SK-N-SH (cell line): ENCODE results near the gene ZBED1. TPM values are rescaled to one million over a fixed set of nuclear protein-coding genes. Genes with fewer than 3 reads are reported as not detected.

Experiments
- CTCF ChIA-PET: fragments of 300-600, 350-600 bp; formaldehyde crosslinking; extraction: SDS; loops from one replicate; lab custom pipeline; 2021; lab: Yijun Ruan, JAX
- POLR2A ChIA-PET: fragments of 350-600 bp; sonication (Branson Sonifier 250); formaldehyde crosslinking; extraction: SDS; loops from one replicate; lab custom pipeline; 2020; ENCODE audit warnings: antibody characterized with exemption, inconsistent platforms; lab: Yijun Ruan, JAX
- DNase-seq: peaks from one replicate; pipeline ENCODE4 v3.0.0; 2012
- H2AFZ ChIP-seq: fragments of 200-600 bp; sonication (generic); 2 replicates; pipeline ENCODE4 v1.8.1; 2016; ENCODE audit warnings: antibody characterized with exemption, mild to moderate bottlenecking, low read depth
- H3F3A ChIP-seq: fragments of 200-600 bp; sonication (generic); replicated peaks from 2 replicates; pipeline ENCODE3; 2016; ENCODE audit warnings: antibody characterized with exemption, mild to moderate bottlenecking; ENCODE audit not compliant: insufficient read depth
- H3K27ac ChIP-seq, 2 experiments: fragments of 200-500 bp in 1 of 2; fragments of 200-600 bp in 1 of 2; sonication (Bioruptor generic) in 1 of 2; sonication (generic), shearing (Covaris generic) in 1 of 2; 2 replicates each; pipeline versions ENCODE4 v1.5.1 to v1.6.1; 2014 to 2016; ENCODE audit warnings: low read depth in 2 of 2, inconsistent platforms in 1 of 2, low read length in 1 of 2, mild to moderate bottlenecking in 1 of 2, mixed read lengths in 1 of 2
- H3K27me3 ChIP-seq: fragments of 200-600 bp; sonication (generic), shearing (Covaris generic); 2 replicates; pipeline ENCODE4 v1.6.1; 2016; ENCODE audit warnings: mixed run types; ENCODE audit not compliant: insufficient read depth
- H3K36me3 ChIP-seq, 2 experiments: fragments of 200-500 bp in 1 of 2; fragments of 200-600 bp in 1 of 2; sonication (Bioruptor generic) in 1 of 2; sonication (generic) in 1 of 2; replicated peaks in 1 of 2; 2 replicates each; pipeline versions ENCODE3 to v1.5.1; 2014 to 2016; ENCODE audit warnings: low read length in 1 of 2, mild to moderate bottlenecking in 1 of 2; ENCODE audit not compliant: insufficient read depth in 2 of 2, control insufficient read depth in 1 of 2
- H3K4me1 ChIP-seq, 2 experiments: fragments of 200-500 bp in 1 of 2; fragments of 200-600 bp in 1 of 2; sonication (Bioruptor generic) in 1 of 2; sonication (generic), shearing (Covaris generic) in 1 of 2; 2 replicates each; pipeline versions ENCODE4 v1.5.1 to v1.6.1; 2014 to 2016; ENCODE audit warnings: low read depth in 1 of 2, low read length in 1 of 2, mixed run types in 1 of 2; ENCODE audit not compliant: insufficient read depth in 2 of 2, control insufficient read depth in 1 of 2
- H3K4me2 ChIP-seq: fragments of 200-600 bp; sonication (generic), shearing (Covaris generic); 2 replicates; pipeline ENCODE4 v1.6.1; 2017; ENCODE audit warnings: mixed run types
- H3K4me3 ChIP-seq, 2 experiments: fragments of 200-500 bp in 1 of 2; fragments of 200-600 bp in 1 of 2; sonication (Bioruptor generic) in 1 of 2; sonication (generic), shearing (Covaris generic) in 1 of 2; 2 replicates each; pipeline versions ENCODE4 v1.5.1 to v1.8.1; 2014 to 2016; ENCODE audit warnings: low read depth in 2 of 2, inconsistent platforms in 1 of 2, low read length in 1 of 2, mild to moderate bottlenecking in 1 of 2, mixed read lengths in 1 of 2, moderate library complexity in 1 of 2
- H3K79me2 ChIP-seq: fragments of 200-600 bp; sonication (generic); 2 replicates; pipeline ENCODE4 v1.8.1; 2017; ENCODE audit warnings: mild to moderate bottlenecking; ENCODE audit not compliant: insufficient read depth
- H3K9ac ChIP-seq: fragments of 200-600 bp; sonication (generic); 2 replicates; pipeline ENCODE4 v1.6.1; 2017; ENCODE audit warnings: mixed run types
- H3K9me2 ChIP-seq: fragments of 200-600 bp; sonication (generic); 2 replicates; pipeline ENCODE4 v1.6.1; 2017; ENCODE audit warnings: mixed run types
- H3K9me3 ChIP-seq: fragments of 200-600 bp; sonication (generic); 2 replicates; pipeline ENCODE4 v1.6.1; 2017; ENCODE audit warnings: mixed run types, mild to moderate bottlenecking, moderate library complexity
- H4K20me1 ChIP-seq: fragments of 200-600 bp; sonication (generic); 2 replicates; pipeline ENCODE4 v1.6.1; 2017; ENCODE audit warnings: mild to moderate bottlenecking, mixed run types; ENCODE audit not compliant: insufficient read depth
- CHD2 ChIP-seq: fragments of 150-350 bp; IDR thresholded peaks from 2 replicates; pipeline ENCODE4 v1.6.1; 2018; ENCODE audit warnings: low read length; ENCODE audit not compliant: partially characterized antibody
- EP300 ChIP-seq, 2 experiments: IDR thresholded peaks; 2 replicates each; pipeline versions ENCODE4 v1.4.0 to v1.6.1; 2012; ENCODE audit warnings: borderline replicate concordance in 1 of 2, low read depth in 1 of 2, low read length in 1 of 2
- FOXM1 ChIP-seq: IDR thresholded peaks from 2 replicates; pipeline ENCODE4 v1.4.0; 2012; ENCODE audit warnings: low read depth, mild to moderate bottlenecking
- IRF3 ChIP-seq: fragments of 150-350 bp; IDR thresholded peaks from 2 replicates; pipeline ENCODE4 v1.6.1; 2016; ENCODE audit warnings: mild to moderate bottlenecking, low read depth, low read length
- MXI1 ChIP-seq: IDR thresholded peaks from 2 replicates; pipeline ENCODE4 v1.6.1; 2012; ENCODE audit warnings: mild to moderate bottlenecking, low read depth, low read length, improper control_type of control experiment
- POLR2AphosphoS5 ChIP-seq: IDR thresholded peaks from 2 replicates; pipeline ENCODE4 v1.6.1; 2012; ENCODE audit warnings: low read depth, low read length
- RAD21 ChIP-seq: IDR thresholded peaks from 2 replicates; pipeline ENCODE4 v1.6.1; 2012; ENCODE audit warnings: mild to moderate bottlenecking, low read length
- RCOR1 ChIP-seq: fragments of 150-350 bp; IDR thresholded peaks from 2 replicates; pipeline ENCODE4 v1.6.1; 2017; ENCODE audit warnings: antibody characterized with exemption, low read length
- REST ChIP-seq: IDR thresholded peaks from 2 replicates; pipeline ENCODE4 v1.6.1; 2012; ENCODE audit warnings: mild to moderate bottlenecking, low read depth, low read length, moderate library complexity
- RFX5 ChIP-seq: IDR thresholded peaks from 2 replicates; pipeline ENCODE4 v1.6.1; 2012; ENCODE audit warnings: mild to moderate bottlenecking, improper control_type of control experiment, low read length
- SIN3A ChIP-seq: IDR thresholded peaks from 2 replicates; pipeline ENCODE4 v1.6.1; 2012; ENCODE audit warnings: low read depth, mild to moderate bottlenecking, low read length, moderate library complexity, borderline replicate concordance
- SMC3 ChIP-seq: IDR thresholded peaks from 2 replicates; pipeline ENCODE4 v1.6.1; 2012; ENCODE audit warnings: low read depth, low read length, improper control_type of control experiment
- whole genome bisulfite sequencing: methylation state at CpG from one replicate; pipeline ENCODE4 v1.1.6; 2017; ENCODE audit warnings: low lambda C conversion rate; 5-methylcytosine and 5-hydroxymethylcytosine counted together
- polyA plus RNA-seq, 3 experiments: library from polyadenylated mRNA; depleted of rRNA; stranded (reverse); fragments of >200 nt; gene quantifications; 2 replicates each; pipeline ENCODE4 v1.2.3, GENCODE V29; 2012
- TF ChIP-seq, protein P1 (sequence below): IDR thresholded peaks from 2 replicates; pipeline ENCODE4 v1.4.0; 2012; ENCODE audit warnings: low read depth, borderline replicate concordance
- TF ChIP-seq, protein P2 (sequence below): IDR thresholded peaks from 2 replicates; pipeline ENCODE4 v1.4.0; 2012; ENCODE audit warnings: low read depth, borderline replicate concordance

Gene ZBED1
- polyA plus RNA-seq, 1 of the 3 experiments (the other 2 are of a cell fraction): 16.7 TPM

- no peaks in the 10 kb centered on the region for H3F3A ChIP-seq
- 94% methylated on average over 4 of the region's 4 CpGs for WGBS
Measured at GRCh38 chrX:2452799-2453198, 48.0 kb downstream of the ZBED1 start.

DNA sequence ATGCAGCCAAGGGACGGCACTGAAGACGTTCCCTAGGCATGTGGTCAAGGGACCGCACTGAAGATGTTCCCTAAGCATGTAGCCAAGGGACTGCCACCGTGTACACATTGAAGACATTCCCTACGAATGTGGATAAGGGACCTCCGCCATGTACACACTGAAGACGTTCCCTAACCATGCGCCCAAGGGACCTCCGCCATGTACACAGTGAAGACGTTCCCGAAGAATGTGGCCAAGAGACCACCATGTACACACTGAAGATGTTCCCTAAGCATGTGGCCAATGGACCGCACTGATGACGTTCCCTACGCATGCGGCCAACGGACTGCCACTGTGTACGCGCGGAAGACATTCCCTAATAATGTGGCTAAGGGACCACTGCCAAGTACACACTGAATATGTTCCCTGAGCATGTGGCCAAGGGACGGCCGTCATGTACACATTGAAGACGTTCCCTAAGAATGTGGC, 48.4 kb downstream of the ZBED1 start:
- no peak overlapping the region for H2AFZ ChIP-seq
- no peak overlapping the region for H3K4me2 ChIP-seq
- CTCF ChIA-PET: no interaction called here
- H3F3A ChIP-seq: no peaks in the 10 kb centered on the region
- no peaks in the 10 kb centered on the region for H3K9me3 ChIP-seq
- no peak overlapping the region for H3K27ac ChIP-seq
- H3K4me3 ChIP-seq: no peak overlapping the region
- POLR2A ChIA-PET: no interaction called here
- no peak overlapping the region for H3K9ac ChIP-seq
- 84% methylated on average over 8 of the region's 22 CpGs for WGBS
- no peak for DNase-seq
- H3K79me2 ChIP-seq: peaks cover 7% of the 10 kb centered on the region; the same call in 1 of the 2 replicates
- H3K9me2 ChIP-seq: no peaks in the 10 kb centered on the region
- H3K4me1 ChIP-seq: no peaks in the 10 kb centered on the region
- no peaks in the 10 kb centered on the region for H3K36me3 ChIP-seq
- no peaks in the 10 kb centered on the region; the same call in 1 of the 2 replicates for H4K20me1 ChIP-seq
- no peaks in the 10 kb centered on the region for H3K27me3 ChIP-seq
- TF ChIP-seq, protein P1, sequence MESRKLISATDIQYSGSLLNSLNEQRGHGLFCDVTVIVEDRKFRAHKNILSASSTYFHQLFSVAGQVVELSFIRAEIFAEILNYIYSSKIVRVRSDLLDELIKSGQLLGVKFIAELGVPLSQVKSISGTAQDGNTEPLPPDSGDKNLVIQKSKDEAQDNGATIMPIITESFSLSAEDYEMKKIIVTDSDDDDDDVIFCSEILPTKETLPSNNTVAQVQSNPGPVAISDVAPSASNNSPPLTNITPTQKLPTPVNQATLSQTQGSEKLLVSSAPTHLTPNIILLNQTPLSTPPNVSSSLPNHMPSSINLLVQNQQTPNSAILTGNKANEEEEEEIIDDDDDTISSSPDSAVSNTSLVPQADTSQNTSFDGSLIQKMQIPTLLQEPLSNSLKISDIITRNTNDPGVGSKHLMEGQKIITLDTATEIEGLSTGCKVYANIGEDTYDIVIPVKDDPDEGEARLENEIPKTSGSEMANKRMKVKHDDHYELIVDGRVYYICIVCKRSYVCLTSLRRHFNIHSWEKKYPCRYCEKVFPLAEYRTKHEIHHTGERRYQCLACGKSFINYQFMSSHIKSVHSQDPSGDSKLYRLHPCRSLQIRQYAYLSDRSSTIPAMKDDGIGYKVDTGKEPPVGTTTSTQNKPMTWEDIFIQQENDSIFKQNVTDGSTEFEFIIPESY: no peak
- TF ChIP-seq SMC3 (no peak), SIN3A (no peak), POLR2AphosphoS5 (no peak)
- TF ChIP-seq, protein P2, sequence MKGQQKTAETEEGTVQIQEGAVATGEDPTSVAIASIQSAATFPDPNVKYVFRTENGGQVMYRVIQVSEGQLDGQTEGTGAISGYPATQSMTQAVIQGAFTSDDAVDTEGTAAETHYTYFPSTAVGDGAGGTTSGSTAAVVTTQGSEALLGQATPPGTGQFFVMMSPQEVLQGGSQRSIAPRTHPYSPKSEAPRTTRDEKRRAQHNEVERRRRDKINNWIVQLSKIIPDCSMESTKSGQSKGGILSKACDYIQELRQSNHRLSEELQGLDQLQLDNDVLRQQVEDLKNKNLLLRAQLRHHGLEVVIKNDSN: no peak

More at GRCh38 chrX:2452799-2453198, 48.0 kb downstream of the ZBED1 start:
- no peaks in the 10 kb centered on the region for H3K4me1 ChIP-seq
- TF ChIP-seq CHD2: no peak
- TF ChIP-seq RCOR1: no peak
- TF ChIP-seq FOXM1: no peak
- TF ChIP-seq IRF3: no peak
- no peak for TF ChIP-seq RFX5
- no peak for TF ChIP-seq MXI1
- no peak for TF ChIP-seq REST
- TF ChIP-seq RAD21: no peak
- TF ChIP-seq EP300 (IDR thresholded peaks at IDR 0.05; ENCODE audit: borderline replicate concordance in 1 of 2, low read depth in 1 of 2, low read length in 1 of 2): no peak
- no peak overlapping the region for H3K4me3 ChIP-seq
- no peak overlapping the region for H3K9ac ChIP-seq
- ChIA-PET POLR2A (no interaction called here), CTCF (no interaction called here)
- no peak overlapping the region for H2AFZ ChIP-seq
- no peak overlapping the region for H3K4me2 ChIP-seq
- no peaks in the 10 kb centered on the region; the same call in 1 of the 2 replicates for H4K20me1 ChIP-seq
- peaks cover 5% of the 10 kb centered on the region; the same call in 1 of the 2 replicates for H3K79me2 ChIP-seq
- no peak overlapping the region for H3K27ac ChIP-seq
- no peaks in the 10 kb centered on the region for H3K36me3 ChIP-seq
- no peaks in the 10 kb centered on the region for H3K9me3 ChIP-seq
- no peaks in the 10 kb centered on the region for H3K9me2 ChIP-seq
- DNase-seq: no peak
- no peaks in the 10 kb centered on the region for H3K27me3 ChIP-seq
